SU-DHL-6 (cell line): Measurements from ENCODE around the gene TUNAR.

Experiments
- H2AFZ ChIP-seq: fragments of 200-600 bp; sonication (generic); 2 replicates; pipeline ENCODE4 v1.6.1; 2014; ENCODE audit warnings: low read depth, mild to moderate bottlenecking, moderate library complexity, mixed read lengths, antibody characterized with exemption, low read length; ENCODE audit not compliant: severe bottlenecking
- H3F3A ChIP-seq: fragments of 200-600 bp; shearing (Covaris generic); 2 replicates; pipeline ENCODE4 v1.6.0; 2016; ENCODE audit warnings: antibody characterized with exemption, mild to moderate bottlenecking; ENCODE audit not compliant: insufficient read depth
- H3K27ac ChIP-seq: fragments of 200-600 bp; sonication (generic); 2 replicates; pipeline ENCODE4 v1.5.1; 2016; ENCODE audit warnings: low read depth, mild to moderate bottlenecking, low read length, moderate library complexity, mixed read lengths
- H3K27me3 ChIP-seq: fragments of 200-600 bp; sonication (generic), shearing (Covaris generic); 2 replicates; pipeline ENCODE4 v1.6.0; 2014; ENCODE audit warnings: mild to moderate bottlenecking, low read length
- H3K36me3 ChIP-seq: fragments of 200-600 bp; sonication (generic); 2 replicates; pipeline ENCODE4 v1.6.1; 2014; ENCODE audit warnings: mild to moderate bottlenecking, low read length, mixed read lengths
- H3K4me2 ChIP-seq: fragments of 300-600, 200-600 bp; shearing (Covaris generic), sonication (generic); 2 replicates; pipeline ENCODE4 v1.6.0; 2014; ENCODE audit warnings: low read length, low read depth, mild to moderate bottlenecking; ENCODE audit not compliant: poor library complexity, severe bottlenecking
- H3K4me3 ChIP-seq: fragments of 200-600 bp; sonication (generic); 2 replicates; pipeline ENCODE4 v1.5.1; 2014; ENCODE audit warnings: antibody characterized with exemption, low read length, mild to moderate bottlenecking, mixed read lengths; ENCODE audit not compliant: insufficient read depth, poor library complexity, severe bottlenecking
- H3K79me2 ChIP-seq: fragments of 200-600 bp; sonication (generic); 2 replicates; pipeline ENCODE4 v1.6.1; 2014; ENCODE audit warnings: mild to moderate bottlenecking, low read length, moderate library complexity; ENCODE audit not compliant: insufficient read depth
- H3K9ac ChIP-seq: fragments of 200-600 bp; sonication (generic); 2 replicates; pipeline ENCODE4 v1.7.0; 2014; ENCODE audit warnings: mild to moderate bottlenecking, low read length
- H3K9me2 ChIP-seq: fragments of 200-600 bp; sonication (generic); replicated peaks from 2 replicates; pipeline ENCODE4 v1.6.1; 2014; ENCODE audit warnings: low read length; ENCODE audit not compliant: insufficient read depth
- H3K9me3 ChIP-seq: fragments of 200-600 bp; sonication (generic); 2 replicates; pipeline ENCODE4 v1.6.1; 2014; ENCODE audit warnings: low read length, mixed read lengths; ENCODE audit not compliant: insufficient read depth
- H4K20me1 ChIP-seq: fragments of 200-600 bp; sonication (generic); 2 replicates; pipeline ENCODE4 v1.6.1; 2014; ENCODE audit warnings: low read depth, mild to moderate bottlenecking, antibody characterized with exemption, low read length, moderate library complexity, mixed read lengths
- CTCF ChIP-seq: fragments of 200-600 bp; sonication (generic); IDR thresholded peaks from one replicate; pipeline ENCODE4 v1.5.1; 2017; ENCODE audit warnings: antibody characterized with exemption, mild to moderate bottlenecking, low read length, moderate library complexity; ENCODE audit not compliant: insufficient read depth, poor library complexity, severe bottlenecking
- EZH2phosphoT487 ChIP-seq: fragments of 200-600 bp; sonication (generic), shearing (Covaris generic); conservative IDR thresholded peaks from 2 replicates; pipeline ENCODE4 v1.6.1; 2018; ENCODE audit warnings: mild to moderate bottlenecking, antibody characterized with exemption, low read length, moderate library complexity, mixed read lengths

TUNAR gene

DNA sequence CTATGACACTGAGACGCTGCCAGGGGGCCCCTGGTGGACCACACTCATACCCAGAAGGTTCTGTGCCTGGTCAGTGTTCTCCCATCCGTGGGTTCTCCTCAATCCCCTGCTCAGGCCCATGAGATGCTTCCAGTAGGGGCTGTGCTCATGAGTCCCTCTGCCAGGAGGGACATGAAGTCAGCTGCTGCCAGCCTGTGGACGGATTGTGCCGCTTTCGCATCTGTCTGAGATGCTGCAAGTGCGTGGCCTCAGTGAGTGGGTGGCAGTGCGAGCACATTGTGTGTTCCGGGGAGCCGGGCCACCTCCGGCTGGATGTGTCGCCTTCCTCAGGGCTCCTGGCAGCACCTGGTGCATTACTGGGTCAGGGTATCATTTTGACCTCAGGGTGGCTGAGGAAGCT lies 15.5 kb downstream of the TUNAR start:
- Histone ChIP-seq H3K9me3 (no peaks in the 10 kb centered on the region), H3K36me3 (no peaks in the 10 kb centered on the region), H3K9ac (no peak overlapping the region), H3F3A (no peaks in the 10 kb centered on the region), H3K9me2 (no peaks in the 10 kb centered on the region), H3K27me3 (no peaks in the 10 kb centered on the region), H2AFZ (no peak overlapping the region), H3K4me3 (no peak overlapping the region), H4K20me1 (no peaks in the 10 kb centered on the region), H3K79me2 (no peaks in the 10 kb centered on the region), H3K27ac (no peak overlapping the region), H3K4me2 (no peak overlapping the region)
- TF ChIP-seq CTCF (no peak), EZH2phosphoT487 (no peak)

GRCh38 chr14:95895720-95896119 lies 19.1 kb downstream of the TUNAR start:
- Histone ChIP-seq H2AFZ (no peak overlapping the region), H3K79me2 (no peaks in the 10 kb centered on the region), H4K20me1 (no peaks in the 10 kb centered on the region), H3K4me2 (no peak overlapping the region), H3K4me3 (no peak overlapping the region), H3F3A (no peaks in the 10 kb centered on the region), H3K27ac (no peak overlapping the region), H3K27me3 (no peaks in the 10 kb centered on the region), H3K9me3 (no peaks in the 10 kb centered on the region), H3K36me3 (no peaks in the 10 kb centered on the region), H3K9ac (no peak overlapping the region), H3K9me2 (no peaks in the 10 kb centered on the region)
- TF ChIP-seq EZH2phosphoT487 (no peak), CTCF (peak; percentile 61)

DNA sequence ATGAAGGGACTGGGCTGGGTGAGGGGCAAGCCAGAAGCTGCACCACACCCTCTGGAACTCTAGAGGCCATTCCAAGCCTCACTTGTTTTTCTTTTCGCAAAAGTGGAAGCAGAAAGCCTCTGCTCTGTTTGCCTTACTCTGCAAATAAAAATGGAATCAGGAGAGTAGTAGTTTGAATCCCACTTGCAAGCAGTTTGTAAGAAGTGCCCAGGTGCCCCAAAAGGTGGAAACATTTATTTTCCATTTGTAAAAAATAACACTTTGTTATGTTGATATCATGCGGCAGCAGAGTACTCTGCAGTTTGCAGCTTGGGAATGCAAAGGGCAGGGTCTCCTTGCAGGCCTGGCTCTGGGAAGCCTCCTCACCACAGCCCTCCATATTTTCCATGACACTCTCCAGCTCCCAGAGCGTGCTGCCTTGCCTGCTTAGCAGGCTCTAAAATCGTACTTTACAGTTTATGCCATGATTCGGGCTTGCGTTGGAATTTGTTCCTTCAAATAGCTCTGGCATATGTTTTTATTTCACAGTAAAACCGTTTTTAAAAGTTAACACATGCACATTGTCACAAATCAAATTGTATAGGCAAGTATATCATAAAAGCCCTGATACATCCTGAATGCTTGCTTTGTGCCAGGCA lies 20.0 kb downstream of the TUNAR start:
- no peak overlapping the region for H2AFZ ChIP-seq
- no peak overlapping the region for H3K4me2 ChIP-seq
- H3K9me3 ChIP-seq, result no peaks in the 10 kb centered on the region
- no peaks in the 10 kb centered on the region for H3K9me2 ChIP-seq
- H3K36me3 ChIP-seq, result no peaks in the 10 kb centered on the region
- H4K20me1 ChIP-seq, result no peaks in the 10 kb centered on the region
- no peaks in the 10 kb centered on the region for H3K79me2 ChIP-seq
- TF ChIP-seq EZH2phosphoT487, result no peak
- TF ChIP-seq CTCF, result no peak
- H3K27me3 ChIP-seq, result no peaks in the 10 kb centered on the region
- H3K27ac ChIP-seq, result no peak overlapping the region
- H3K9ac ChIP-seq, result no peak overlapping the region
- no peaks in the 10 kb centered on the region for H3F3A ChIP-seq
- H3K4me3 ChIP-seq, result no peak overlapping the region
